Ascending aorta (tissue), 2 donors: ENCODE results near the gene ING1. TPM values are rescaled to one million over a fixed set of nuclear protein-coding genes. Genes with fewer than 3 reads are reported as not detected.

ENCODE experiments used
- DNase-seq, 2 donors: peaks; one replicate each; pipeline ENCODE4 v3.0.0-alpha.2; 2019; ENCODE audit warnings: low spot score in 2 of 2
- H3K27ac ChIP-seq, 2 donors: fragments of 200-600 bp; sonication (generic); one replicate each; pipeline ENCODE4 v1.5.1; 2016 to 2017; ENCODE audit warnings: mild to moderate bottlenecking in 1 of 2
- H3K27me3 ChIP-seq: fragments of 200-600 bp; sonication (generic); one replicate; pipeline ENCODE4 v1.5.1; 2017
- H3K36me3 ChIP-seq, 2 donors: fragments of 200-600 bp; sonication (generic); one replicate each; pipeline ENCODE4 v1.5.1; 2016
- H3K4me1 ChIP-seq, 2 donors: fragments of 200-600 bp; sonication (generic); one replicate each; pipeline ENCODE4 v1.5.1; 2016 to 2017; ENCODE audit warnings: mild to moderate bottlenecking in 1 of 2
- H3K4me3 ChIP-seq, 2 donors: fragments of 200-600 bp; sonication (generic); one replicate each; pipeline ENCODE4 v1.5.1; 2016 to 2017; ENCODE audit warnings: mild to moderate bottlenecking in 1 of 2
- H3K9me3 ChIP-seq, 2 donors: fragments of 200-600 bp; sonication (generic); one replicate each; pipeline ENCODE4 v1.5.1; 2016
- intact Hi-C: fragments of 100-400 bp; cut with DNase I; formaldehyde crosslinking; loops from one replicate; pipeline ENCODE4 v1.15.1; 2023
- total RNA-seq: library from RNA; depleted of rRNA; stranded (reverse); fragments of >200 nt; gene quantifications from one replicate; pipeline ENCODE4 v1.1.0, GENCODE V29; 2016
- TF ChIP-seq, protein P1 (sequence below), 3 experiments: fragments of 200-600 bp in 2 of 3; fragments of 450-650 bp in 1 of 3; sonication (generic) in 2 of 3; IDR thresholded peaks; one replicate each; pipeline ENCODE4 v1.5.1; 2016 to 2019; ENCODE audit warnings: antibody characterized with exemption in 3 of 3, mild to moderate bottlenecking in 1 of 3, moderate library complexity in 1 of 3

The ING1 gene
- total RNA-seq, 1 donor from 2014 or later = 12.0 TPM

DNA sequence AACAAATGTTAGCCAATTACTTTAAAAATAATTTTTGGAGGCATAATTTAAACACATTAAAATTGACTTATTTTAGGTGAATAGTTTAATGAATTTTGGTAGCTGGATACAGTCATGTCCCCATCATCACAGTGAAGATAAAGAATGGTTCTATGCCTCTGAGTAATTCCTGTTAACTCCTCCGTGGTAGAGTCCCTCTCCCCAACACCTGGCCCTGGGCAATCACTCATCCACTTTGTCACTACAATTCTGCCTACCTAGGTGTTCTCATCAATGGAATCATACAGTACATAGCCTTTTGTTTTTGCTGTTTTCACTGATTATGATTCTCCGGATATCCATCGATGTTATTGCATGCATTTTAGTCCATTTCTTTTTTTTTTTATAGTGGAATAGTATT lies 55.6 kb downstream of the ING1 start:
- no peaks in the 10 kb centered on the region for H3K36me3 ChIP-seq
- no peaks in the 10 kb centered on the region for H3K9me3 ChIP-seq
- no peaks in the 10 kb centered on the region for H3K27me3 ChIP-seq
- no peak for DNase-seq
- TF ChIP-seq, protein P1, sequence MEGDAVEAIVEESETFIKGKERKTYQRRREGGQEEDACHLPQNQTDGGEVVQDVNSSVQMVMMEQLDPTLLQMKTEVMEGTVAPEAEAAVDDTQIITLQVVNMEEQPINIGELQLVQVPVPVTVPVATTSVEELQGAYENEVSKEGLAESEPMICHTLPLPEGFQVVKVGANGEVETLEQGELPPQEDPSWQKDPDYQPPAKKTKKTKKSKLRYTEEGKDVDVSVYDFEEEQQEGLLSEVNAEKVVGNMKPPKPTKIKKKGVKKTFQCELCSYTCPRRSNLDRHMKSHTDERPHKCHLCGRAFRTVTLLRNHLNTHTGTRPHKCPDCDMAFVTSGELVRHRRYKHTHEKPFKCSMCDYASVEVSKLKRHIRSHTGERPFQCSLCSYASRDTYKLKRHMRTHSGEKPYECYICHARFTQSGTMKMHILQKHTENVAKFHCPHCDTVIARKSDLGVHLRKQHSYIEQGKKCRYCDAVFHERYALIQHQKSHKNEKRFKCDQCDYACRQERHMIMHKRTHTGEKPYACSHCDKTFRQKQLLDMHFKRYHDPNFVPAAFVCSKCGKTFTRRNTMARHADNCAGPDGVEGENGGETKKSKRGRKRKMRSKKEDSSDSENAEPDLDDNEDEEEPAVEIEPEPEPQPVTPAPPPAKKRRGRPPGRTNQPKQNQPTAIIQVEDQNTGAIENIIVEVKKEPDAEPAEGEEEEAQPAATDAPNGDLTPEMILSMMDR (IDR thresholded peaks at IDR 0.05) = no peak
- no peak overlapping the region for H3K27ac ChIP-seq
- H3K4me3 ChIP-seq = no peak overlapping the region
- H3K4me1 ChIP-seq = no peaks in the 10 kb centered on the region
- intact Hi-C loops = no loop called here

GRCh38 chr13:110770678-110771077 lies 57.2 kb downstream of the ING1 start:
- no peak overlapping the region for H3K27ac ChIP-seq
- intact Hi-C loops = no loop called here
- no peak overlapping the region for H3K4me3 ChIP-seq
- no peaks in the 10 kb centered on the region for H3K4me1 ChIP-seq
- H3K36me3 ChIP-seq = no peaks in the 10 kb centered on the region
- no peak for DNase-seq
- TF ChIP-seq, protein P1 (IDR thresholded peaks at IDR 0.05) = no peak
- H3K9me3 ChIP-seq = no peaks in the 10 kb centered on the region
- no peaks in the 10 kb centered on the region for H3K27me3 ChIP-seq

- DNase-seq = no peak
- TF ChIP-seq, protein P1 (IDR thresholded peaks at IDR 0.05) = no peak
- H3K27ac ChIP-seq = no peak overlapping the region
These were observed 57.7 kb downstream of the ING1 start for GRCh38 chr13:110771194-110771593.

GRCh38 chr13:110772091-110772984 lies 58.8 kb downstream of the ING1 start:
- TF ChIP-seq, protein P1 (IDR thresholded peaks at IDR 0.05) = no peak
- no peak for DNase-seq
- intact Hi-C loops = no loop called here
- no peak overlapping the region for H3K27ac ChIP-seq
- no peak overlapping the region for H3K4me3 ChIP-seq
- no peaks in the 10 kb centered on the region for H3K36me3 ChIP-seq
- no peaks in the 10 kb centered on the region for H3K27me3 ChIP-seq
- H3K4me1 ChIP-seq = no peaks in the 10 kb centered on the region
- H3K9me3 ChIP-seq = no peaks in the 10 kb centered on the region

More at GRCh38 chr13:110771194-110771593, 57.7 kb downstream of the ING1 start:
- no peaks in the 10 kb centered on the region for H3K9me3 ChIP-seq
- no peaks in the 10 kb centered on the region for H3K4me1 ChIP-seq
- intact Hi-C loops = no loop called here
- no peaks in the 10 kb centered on the region for H3K36me3 ChIP-seq
- no peaks in the 10 kb centered on the region for H3K27me3 ChIP-seq
- no peak overlapping the region for H3K4me3 ChIP-seq

Other genes starting within 250 kb of the ING1 start
- gene RAB20, start 152.0 kb upstream of the ING1 start, total RNA-seq = 17.7 TPM
- gene NAXD, start 98.2 kb upstream of the ING1 start, total RNA-seq = 1.9 TPM
- 41.0 TPM for gene CARS2, start 7.6 kb upstream of the ING1 start, total RNA-seq
- gene ANKRD10, start 201.4 kb downstream of the ING1 start, total RNA-seq = 100 TPM